ENCODE data around the gene ATP5PF. TPM values are rescaled to one million over a fixed set of nuclear protein-coding genes. Genes with fewer than 3 reads are reported as not detected.

The ATP5PF gene
- 38.9 and 46.7 TPM in 2 replicates for total RNA-seq

GRCh38 chr21:25734904-25735645, at the start of gene ATP5PF, which contains the start of gene GABPA:
Gene ATP5PF, minus strand, starts transcription at chr21:25734904. Its CDS starts 5,110 bp downstream, at chr21:25729794.
Gene GABPA, plus strand, starts transcription at chr21:25734972. Its CDS starts 6,627 bp downstream, at chr21:25741599.

Other genes starting within 250 kb of the ATP5PF start
- 19.9 and 25.1 TPM in 2 replicates for gene MRPL39, start 127.4 kb downstream of the ATP5PF start, total RNA-seq
- gene JAM2, start 95.6 kb downstream of the ATP5PF start, total RNA-seq, result under 0.01 TPM in 1 of 2 replicates, not detected in the other
- gene GABPA, start 68 bp upstream of the ATP5PF start, total RNA-seq, result 36.5 and 43.5 TPM in 2 replicates